Endothelial cell of umbilical vein (primary cell): ENCODE results near the gene RGS10. TPM values are rescaled to one million over a fixed set of nuclear protein-coding genes. Genes with fewer than 3 reads are reported as not detected.

Source experiments
- BruUV-seq: library from RNA; stranded (reverse); fragments of 400-500 nt; replicated peaks from 2 replicates; lab custom pipeline; 2021; lab: Mats Ljungman, UMichigan
- CTCF ChIA-PET: fragments of 300-600, 350-600 bp; sonication (Branson Sonifier 250); formaldehyde crosslinking; loops from one replicate; lab custom pipeline; 2021; ENCODE audit warnings: antibody characterized with exemption, inconsistent platforms; lab: Charles Lee
- POLR2A ChIA-PET: fragments of 300-600, 350-600 bp; sonication (Branson Sonifier 250); formaldehyde crosslinking; loops from one replicate; lab custom pipeline; 2021; ENCODE audit warnings: antibody characterized with exemption, inconsistent platforms; lab: Charles Lee
- DNase-seq: peaks from one replicate; pipeline ENCODE4 v3.0.0-alpha.2; 2011; ENCODE audit warnings: low read depth, low spot score
- FAIRE-seq: peaks from 2 replicates; lab custom pipeline; 2011; peaks lifted over from hg19 to GRCh38; lab: Jason Lieb, UNC
- H2AFZ ChIP-seq: 2 replicates; pipeline ENCODE4 v1.6.0; 2012; ENCODE audit warnings: low read depth, low read length, control low read depth, inconsistent platforms
- H3K27ac ChIP-seq: 2 replicates; pipeline ENCODE4 v1.5.1; 2011; ENCODE audit warnings: low read depth, mild to moderate bottlenecking, control low read depth, low read length, moderate library complexity; ENCODE audit not compliant: insufficient read depth
- H3K27me3 ChIP-seq, 2 experiments: 2 replicates each; pipeline versions ENCODE4 v1.6.0 to v1.6.1; 2011; ENCODE audit warnings: low read length in 2 of 2, mixed read lengths in 1 of 2; ENCODE audit not compliant: control insufficient read depth in 2 of 2, insufficient read depth in 2 of 2
- H3K36me3 ChIP-seq, 2 experiments: 2 replicates in 1 of 2; 3 replicates in 1 of 2; pipeline ENCODE4 v1.5.1; 2011; ENCODE audit warnings: low read length in 2 of 2, mild to moderate bottlenecking in 1 of 2, moderate library complexity in 1 of 2; ENCODE audit not compliant: control insufficient read depth in 2 of 2, insufficient read depth in 2 of 2; ENCODE audit errors: extremely low read depth in 1 of 2
- H3K4me1 ChIP-seq: 3 replicates; pipeline ENCODE4 v1.5.1; 2011; ENCODE audit warnings: mild to moderate bottlenecking, low read length; ENCODE audit not compliant: control insufficient read depth, insufficient read depth; ENCODE audit errors: extremely low read depth
- H3K4me2 ChIP-seq: 2 replicates; pipeline ENCODE4 v1.6.1; 2011; ENCODE audit warnings: low read length, control low read depth, mixed read lengths; ENCODE audit not compliant: insufficient read depth
- H3K4me3 ChIP-seq, 3 experiments: fragments of 200-600 bp in 1 of 3; sonication (generic), shearing (Covaris generic) in 1 of 3; replicated peaks in 1 of 3; 2 replicates each; pipeline ENCODE4 v1.5.1; 2011 to 2016; ENCODE audit warnings: control low read depth in 3 of 3, low read length in 3 of 3, mild to moderate bottlenecking in 2 of 3, inconsistent platforms in 1 of 3, low read depth in 1 of 3, moderate library complexity in 1 of 3; ENCODE audit not compliant: insufficient read depth in 1 of 3
- H3K79me2 ChIP-seq: 2 replicates; pipeline ENCODE4 v1.6.0; 2012; ENCODE audit warnings: low read length, inconsistent platforms; ENCODE audit not compliant: control insufficient read depth, insufficient read depth
- H3K9ac ChIP-seq: replicated peaks from 2 replicates; pipeline ENCODE3; 2011; ENCODE audit warnings: low read length, control low read depth; ENCODE audit not compliant: insufficient read depth; ENCODE audit errors: extremely low read depth
- H3K9me1 ChIP-seq: replicated peaks from 3 replicates; pipeline ENCODE4 v1.6.0; 2011; ENCODE audit warnings: mild to moderate bottlenecking, low read length; ENCODE audit not compliant: control insufficient read depth, insufficient read depth; ENCODE audit errors: extremely low read depth
- H3K9me3 ChIP-seq: replicated peaks from 2 replicates; pipeline ENCODE4 v1.5.1; 2012; ENCODE audit warnings: low read length, inconsistent platforms; ENCODE audit not compliant: control insufficient read depth, insufficient read depth
- H4K20me1 ChIP-seq: replicated peaks from 2 replicates; pipeline ENCODE3; 2011; ENCODE audit warnings: mild to moderate bottlenecking, low read length; ENCODE audit not compliant: control insufficient read depth, insufficient read depth; ENCODE audit errors: extremely low read depth
- EZH2 ChIP-seq: IDR thresholded peaks from 2 replicates; pipeline ENCODE4 v1.6.1; 2012; ENCODE audit warnings: borderline replicate concordance, low read depth, mild to moderate bottlenecking, moderate library complexity, low read length, inconsistent platforms; ENCODE audit not compliant: severe bottlenecking
- FOS ChIP-seq: IDR thresholded peaks from 2 replicates; pipeline ENCODE4 v1.6.1; 2011; ENCODE audit warnings: mild to moderate bottlenecking, low read length, moderate library complexity, borderline replicate concordance; ENCODE audit not compliant: insufficient read depth
- GATA2 ChIP-seq: IDR thresholded peaks from 2 replicates; pipeline ENCODE4 v1.7.0; 2011; ENCODE audit warnings: low read depth, mild to moderate bottlenecking, moderate library complexity, mixed read lengths, low read length; ENCODE audit not compliant: insufficient read length, insufficient read depth
- JUN ChIP-seq: IDR thresholded peaks from 2 replicates; pipeline ENCODE4 v1.6.1; 2011; ENCODE audit warnings: borderline replicate concordance, low read depth; ENCODE audit not compliant: insufficient read length, insufficient read depth
- MYC ChIP-seq: IDR thresholded peaks from one replicate; pipeline ENCODE4 v1.6.1; 2011; ENCODE audit warnings: mild to moderate bottlenecking, low read depth, low read length
- POLR2A ChIP-seq: IDR thresholded peaks from 2 replicates; pipeline ENCODE4 v1.6.1; 2012; ENCODE audit warnings: low read depth, mild to moderate bottlenecking, control low read depth, low read length
- POLR2AphosphoS5 ChIP-seq: IDR thresholded peaks from 2 replicates; pipeline ENCODE4 v1.6.1; 2012; ENCODE audit warnings: low read depth, mild to moderate bottlenecking, control low read depth, low read length, moderate library complexity; ENCODE audit not compliant: insufficient read depth
- dilution Hi-C: fragments of 300-500 bp; cut with MboI; formaldehyde crosslinking; loops from one replicate; pipeline ENCODE4 v1.15.0; 2019; ENCODE audit warnings: low sequenced_read_pairs; ENCODE audit not compliant: extremely low pct_ligation_motif_present
- intact Hi-C: fragments of 100-400 bp; cut with micrococcal nuclease; formaldehyde crosslinking; loops from one replicate; pipeline ENCODE4 v1.10.0; 2022
- polyA plus RNA-seq, 4 experiments: library from polyadenylated mRNA; depleted of rRNA in 3 of 4; stranded (reverse) in 3 of 4; unstranded in 1 of 4; fragments of >200 nt; gene quantifications; 2 replicates each; pipeline versions ENCODE4 v1.2.1 to v1.2.3, GENCODE V29; 2011 to 2012; ENCODE audit warnings: missing spikeins in 1 of 4
- total RNA-seq: library from RNA; stranded (reverse); gene quantifications from 2 replicates; pipeline ENCODE4 v1.2.3, GENCODE V29; 2021
- TF ChIP-seq, protein P1 (sequence below), 2 donors: IDR thresholded peaks; 1 replicate in 1 of 2; 2 replicates in 1 of 2; pipeline ENCODE4 v1.5.1; 2011; ENCODE audit warnings: low read length in 2 of 2, mild to moderate bottlenecking in 2 of 2, moderate library complexity in 2 of 2, control low read depth in 1 of 2, inconsistent platforms in 1 of 2, low read depth in 1 of 2; ENCODE audit not compliant: insufficient read depth in 1 of 2; ENCODE audit errors: extremely low read depth in 1 of 2
- TF ChIP-seq, protein P2 (sequence below): IDR thresholded peaks from 2 replicates; pipeline ENCODE4 v1.6.1; 2011; ENCODE audit not compliant: insufficient read depth, insufficient read length

RGS10 gene
- total and polyA plus RNA-seq, 2 donors (not counting 3 experiments of a cell fraction or from before 2014, with no cell fraction given), result 7.8 to 22.4 TPM

DNA sequence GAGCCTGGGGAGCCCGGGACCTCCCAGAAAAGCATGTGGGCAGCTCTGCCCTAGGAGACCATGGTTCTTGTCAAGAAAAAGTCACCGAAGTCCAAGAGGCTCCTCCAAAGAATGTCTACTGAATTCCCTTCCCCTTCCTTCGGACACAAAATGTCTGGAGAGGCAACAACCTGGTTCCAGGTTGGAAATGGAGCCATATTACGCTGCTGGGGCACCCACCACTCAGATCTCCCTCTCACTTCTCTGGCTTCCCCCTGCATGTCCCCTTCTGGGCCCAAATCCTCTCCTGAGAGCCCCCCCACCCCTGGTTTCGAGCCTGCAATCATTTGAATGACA is 52.6 kb downstream of the RGS10 start:
- H3K9me1 ChIP-seq, result no peaks in the 10 kb centered on the region
- TF ChIP-seq POLR2AphosphoS5, result no peak
- TF ChIP-seq MYC, result no peak
- TF ChIP-seq EZH2, result no peak
- TF ChIP-seq GATA2, result no peak
- TF ChIP-seq JUN, result no peak
- TF ChIP-seq, protein P1, sequence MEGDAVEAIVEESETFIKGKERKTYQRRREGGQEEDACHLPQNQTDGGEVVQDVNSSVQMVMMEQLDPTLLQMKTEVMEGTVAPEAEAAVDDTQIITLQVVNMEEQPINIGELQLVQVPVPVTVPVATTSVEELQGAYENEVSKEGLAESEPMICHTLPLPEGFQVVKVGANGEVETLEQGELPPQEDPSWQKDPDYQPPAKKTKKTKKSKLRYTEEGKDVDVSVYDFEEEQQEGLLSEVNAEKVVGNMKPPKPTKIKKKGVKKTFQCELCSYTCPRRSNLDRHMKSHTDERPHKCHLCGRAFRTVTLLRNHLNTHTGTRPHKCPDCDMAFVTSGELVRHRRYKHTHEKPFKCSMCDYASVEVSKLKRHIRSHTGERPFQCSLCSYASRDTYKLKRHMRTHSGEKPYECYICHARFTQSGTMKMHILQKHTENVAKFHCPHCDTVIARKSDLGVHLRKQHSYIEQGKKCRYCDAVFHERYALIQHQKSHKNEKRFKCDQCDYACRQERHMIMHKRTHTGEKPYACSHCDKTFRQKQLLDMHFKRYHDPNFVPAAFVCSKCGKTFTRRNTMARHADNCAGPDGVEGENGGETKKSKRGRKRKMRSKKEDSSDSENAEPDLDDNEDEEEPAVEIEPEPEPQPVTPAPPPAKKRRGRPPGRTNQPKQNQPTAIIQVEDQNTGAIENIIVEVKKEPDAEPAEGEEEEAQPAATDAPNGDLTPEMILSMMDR (IDR thresholded peaks at IDR 0.05; ENCODE audit: extremely low read depth in 1 of 2, insufficient read depth in 1 of 2, low read depth in 1 of 2, low read length in 2 of 2), result no peak
- TF ChIP-seq, protein P2, sequence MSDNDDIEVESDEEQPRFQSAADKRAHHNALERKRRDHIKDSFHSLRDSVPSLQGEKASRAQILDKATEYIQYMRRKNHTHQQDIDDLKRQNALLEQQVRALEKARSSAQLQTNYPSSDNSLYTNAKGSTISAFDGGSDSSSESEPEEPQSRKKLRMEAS, result no peak
- TF ChIP-seq POLR2A, result no peak
- no peak for TF ChIP-seq FOS
- no peak overlapping the region for H3K9ac ChIP-seq
- intact Hi-C loops (loop anchor here (1.0 to 5.0 kb wide), 5 partner anchors 43 to 413 kb away; no protein-coding TSS in a partner anchor), dilution Hi-C loops (no loop called here)
- H3K4me1 ChIP-seq, result no peaks in the 10 kb centered on the region
- peak overlapping the region; percentile 82 for H3K4me2 ChIP-seq
- peak overlapping the region; percentile 96 for H2AFZ ChIP-seq
- H3K27me3 ChIP-seq, result no peaks in the 10 kb centered on the region
- no peaks in the 10 kb centered on the region for H3K36me3 ChIP-seq
- FAIRE-seq (no peak), DNase-seq (no peak)
- H3K79me2 ChIP-seq, result no peaks in the 10 kb centered on the region
- no peaks in the 10 kb centered on the region for H4K20me1 ChIP-seq
- BruUV-seq, result no TSS peak
- ChIA-PET POLR2A (interaction anchor here (0.5 to 0.6 kb wide), 2 partner anchors 29 to 520 kb away, joined by 3 to 4 read pairs; no protein-coding TSS in a partner anchor), CTCF (interaction anchor here (0.6 to 2.9 kb wide), 46 partner anchors 10 to 419 kb away, joined by 3 to 65 read pairs (median 4); partner anchors contain the start of genes GRK5, RGS10 and SFXN4)
- H3K4me3 ChIP-seq, result no peak overlapping the region
- H3K9me3 ChIP-seq, result no peaks in the 10 kb centered on the region
- H3K27ac ChIP-seq, result no peak overlapping the region
